HG02973 (cell line): ENCODE data around the gene DCC.

Experiments
- ATAC-seq: cut with Tn5 transposase; IDR thresholded peaks from one replicate; pipeline ENCODE4 v1.9.1; 2021; ENCODE audit warnings: moderate library complexity; ENCODE audit not compliant: unreplicated experiment

Gene DCC

GRCh38 chr18:52766002-52766545, 426.1 kb downstream of the DCC start:
- no peak for ATAC-seq

- no peak for ATAC-seq
Observed at GRCh38 chr18:52781113-52781512, 441.1 kb downstream of the DCC start.

- ATAC-seq, result no peak
Observed at GRCh38 chr18:52791321-52791720, 451.3 kb downstream of the DCC start.

- no peak for ATAC-seq
Observed at GRCh38 chr18:52812834-52813233, 472.8 kb downstream of the DCC start.

GRCh38 chr18:52813635-52814416, 473.8 kb downstream of the DCC start:
- ATAC-seq, result no peak

- no peak for ATAC-seq
Observed at GRCh38 chr18:52815651-52816050, 475.7 kb downstream of the DCC start.

- no peak for ATAC-seq
Observed at GRCh38 chr18:52816121-52816520, 476.1 kb downstream of the DCC start.

GRCh38 chr18:52822160-52822559, 482.2 kb downstream of the DCC start:
- no peak for ATAC-seq

GRCh38 chr18:52824126-52824525, 484.1 kb downstream of the DCC start:
- no peak for ATAC-seq

GRCh38 chr18:52826994-52827393, 487.0 kb downstream of the DCC start:
- ATAC-seq, result no peak

- ATAC-seq, result no peak
Observed at GRCh38 chr18:52829320-52829719, 489.3 kb downstream of the DCC start.

GRCh38 chr18:52829876-52830405, 489.9 kb downstream of the DCC start:
- ATAC-seq, result no peak

- ATAC-seq, result no peak
Observed at GRCh38 chr18:52844323-52844722, 504.3 kb downstream of the DCC start.

GRCh38 chr18:52845036-52845435, 505.0 kb downstream of the DCC start:
- no peak for ATAC-seq

- no peak for ATAC-seq
Observed at GRCh38 chr18:52850031-52850560, 510.1 kb downstream of the DCC start.

- no peak for ATAC-seq
Observed at GRCh38 chr18:52861558-52861957, 521.6 kb downstream of the DCC start.

- ATAC-seq, result no peak
Observed at GRCh38 chr18:52869349-52869923, 529.4 kb downstream of the DCC start.

- ATAC-seq, result no peak
Observed at GRCh38 chr18:52869942-52870907, 530.2 kb downstream of the DCC start.

GRCh38 chr18:52874774-52875173, 534.8 kb downstream of the DCC start:
- no peak for ATAC-seq

- ATAC-seq, result no peak
Observed at GRCh38 chr18:52875725-52876124, 535.7 kb downstream of the DCC start.

GRCh38 chr18:52888014-52888413, 548.0 kb downstream of the DCC start:
- ATAC-seq, result no peak
